ENCODE measurements around the gene RUNX2.

DNA sequence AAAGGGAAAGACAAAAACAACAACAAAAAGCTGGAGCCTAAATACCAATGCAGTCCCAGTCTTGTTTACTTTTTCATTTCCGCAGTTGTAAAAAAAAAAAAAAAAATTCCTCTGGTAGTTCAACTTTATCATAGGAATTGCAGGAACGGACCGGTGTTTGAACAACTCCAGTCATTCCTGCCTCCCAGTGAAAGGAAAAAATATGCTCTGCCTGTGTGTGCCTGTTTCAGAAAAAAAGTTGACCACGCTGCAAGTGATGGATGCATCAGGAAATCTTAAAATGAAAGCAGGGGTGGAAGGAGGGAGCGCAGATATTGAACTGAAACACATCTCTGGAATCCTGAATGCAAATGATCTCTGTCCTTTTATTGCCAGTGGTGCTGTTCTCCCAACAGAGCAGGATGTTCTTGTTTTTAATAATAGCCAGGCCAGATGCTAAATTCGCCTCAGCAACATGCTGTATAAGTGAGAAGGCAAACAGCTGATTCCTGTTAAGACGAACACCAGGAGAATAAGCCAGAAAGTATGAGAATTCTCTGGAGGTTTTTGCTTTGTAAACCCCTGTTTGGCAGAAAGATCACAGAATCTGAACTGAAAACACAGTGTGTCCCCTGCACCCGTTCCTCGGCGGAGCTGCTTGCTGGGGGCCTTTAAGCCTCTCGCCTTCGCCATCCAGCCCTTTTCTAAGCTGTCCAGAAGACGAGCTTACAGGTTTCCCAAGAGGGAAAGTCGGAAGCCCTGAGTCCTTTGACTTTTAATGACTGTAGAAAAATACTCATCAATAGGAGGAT lies 228.0 kb downstream of the RUNX2 start:
- TF ChIP-seq, protein P1, sequence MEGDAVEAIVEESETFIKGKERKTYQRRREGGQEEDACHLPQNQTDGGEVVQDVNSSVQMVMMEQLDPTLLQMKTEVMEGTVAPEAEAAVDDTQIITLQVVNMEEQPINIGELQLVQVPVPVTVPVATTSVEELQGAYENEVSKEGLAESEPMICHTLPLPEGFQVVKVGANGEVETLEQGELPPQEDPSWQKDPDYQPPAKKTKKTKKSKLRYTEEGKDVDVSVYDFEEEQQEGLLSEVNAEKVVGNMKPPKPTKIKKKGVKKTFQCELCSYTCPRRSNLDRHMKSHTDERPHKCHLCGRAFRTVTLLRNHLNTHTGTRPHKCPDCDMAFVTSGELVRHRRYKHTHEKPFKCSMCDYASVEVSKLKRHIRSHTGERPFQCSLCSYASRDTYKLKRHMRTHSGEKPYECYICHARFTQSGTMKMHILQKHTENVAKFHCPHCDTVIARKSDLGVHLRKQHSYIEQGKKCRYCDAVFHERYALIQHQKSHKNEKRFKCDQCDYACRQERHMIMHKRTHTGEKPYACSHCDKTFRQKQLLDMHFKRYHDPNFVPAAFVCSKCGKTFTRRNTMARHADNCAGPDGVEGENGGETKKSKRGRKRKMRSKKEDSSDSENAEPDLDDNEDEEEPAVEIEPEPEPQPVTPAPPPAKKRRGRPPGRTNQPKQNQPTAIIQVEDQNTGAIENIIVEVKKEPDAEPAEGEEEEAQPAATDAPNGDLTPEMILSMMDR (IDR thresholded peaks at IDR 0.05), result no peak
- TF ChIP-seq POLR2A (IDR thresholded peaks at IDR 0.05), result no peak

Measured in Peyer's patch (tissue), 4 donors.